Fibroblast of villous mesenchyme (primary cell): ENCODE data around the gene LRRC8B. TPM values are rescaled to one million over a fixed set of nuclear protein-coding genes. Genes with fewer than 3 reads are reported as not detected.

Experiments
- DNase-seq: peaks from one replicate; pipeline ENCODE4 v3.0.0-alpha.2; 2010; ENCODE audit warnings: low read depth
- H3K4me3 ChIP-seq: 2 replicates; pipeline ENCODE4 v1.5.1; 2011; ENCODE audit warnings: low read depth, mild to moderate bottlenecking, low read length
- CTCF ChIP-seq: IDR thresholded peaks from 2 replicates; pipeline ENCODE4 v1.5.1; 2012; ENCODE audit warnings: low read depth, mild to moderate bottlenecking, low read length; ENCODE audit not compliant: insufficient read depth
- total RNA-seq: library from RNA; depleted of rRNA; stranded (reverse); fragments of >200 nt; gene quantifications from 2 replicates; pipeline ENCODE4 v1.2.3, GENCODE V29; 2012

LRRC8B gene
- total RNA-seq, 1 donor = 0.86 TPM

- TF ChIP-seq CTCF = no peak
- H3K4me3 ChIP-seq = no peak overlapping the region
- DNase-seq = no peak
Measured at GRCh38 chr1:89556726-89557444, 32.3 kb downstream of the LRRC8B start.

- no peak overlapping the region for H3K4me3 ChIP-seq
- no peak for DNase-seq
- TF ChIP-seq CTCF = no peak
Measured at GRCh38 chr1:89557445-89557825, 32.8 kb downstream of the LRRC8B start.

GRCh38 chr1:89557956-89558355 lies 33.3 kb downstream of the LRRC8B start:
- no peak overlapping the region for H3K4me3 ChIP-seq
- DNase-seq = no peak
- no peak for TF ChIP-seq CTCF

GRCh38 chr1:89563957-89564604 lies 39.5 kb downstream of the LRRC8B start:
- no peak for DNase-seq

GRCh38 chr1:89565521-89565920 lies 40.9 kb downstream of the LRRC8B start:
- DNase-seq = no peak
- no peak for TF ChIP-seq CTCF

More at GRCh38 chr1:89563957-89564604, 39.5 kb downstream of the LRRC8B start:
- TF ChIP-seq CTCF = no peak
- H3K4me3 ChIP-seq = no peak overlapping the region

GRCh38 chr1:89566761-89567174 lies 42.1 kb downstream of the LRRC8B start:
- DNase-seq = peak; percentile 24

More at GRCh38 chr1:89565521-89565920, 40.9 kb downstream of the LRRC8B start:
- no peak overlapping the region for H3K4me3 ChIP-seq

More at GRCh38 chr1:89566761-89567174, 42.1 kb downstream of the LRRC8B start:
- H3K4me3 ChIP-seq = no peak overlapping the region
- no peak for TF ChIP-seq CTCF
